GM19395 (cell line): ENCODE data around the gene GRB2.

Experiments
- ATAC-seq: cut with Tn5 transposase; IDR thresholded peaks from one replicate; pipeline ENCODE4 v1.9.1; 2021; ENCODE audit warnings: mild to moderate bottlenecking, moderate library complexity; ENCODE audit not compliant: unreplicated experiment

Gene GRB2

GRCh38 chr17:75414488-75414887, 9.0 kb upstream of the GRB2 start:
- no peak for ATAC-seq

- peak; percentile 67 for ATAC-seq
These were observed 7.2 kb upstream of the GRB2 start for GRCh38 chr17:75412455-75413317.

- no peak for ATAC-seq
These were observed 6.0 kb upstream of the GRB2 start for GRCh38 chr17:75411328-75412067.

GRCh38 chr17:75410141-75410540, 4.7 kb upstream of the GRB2 start:
- ATAC-seq = no peak

DNA sequence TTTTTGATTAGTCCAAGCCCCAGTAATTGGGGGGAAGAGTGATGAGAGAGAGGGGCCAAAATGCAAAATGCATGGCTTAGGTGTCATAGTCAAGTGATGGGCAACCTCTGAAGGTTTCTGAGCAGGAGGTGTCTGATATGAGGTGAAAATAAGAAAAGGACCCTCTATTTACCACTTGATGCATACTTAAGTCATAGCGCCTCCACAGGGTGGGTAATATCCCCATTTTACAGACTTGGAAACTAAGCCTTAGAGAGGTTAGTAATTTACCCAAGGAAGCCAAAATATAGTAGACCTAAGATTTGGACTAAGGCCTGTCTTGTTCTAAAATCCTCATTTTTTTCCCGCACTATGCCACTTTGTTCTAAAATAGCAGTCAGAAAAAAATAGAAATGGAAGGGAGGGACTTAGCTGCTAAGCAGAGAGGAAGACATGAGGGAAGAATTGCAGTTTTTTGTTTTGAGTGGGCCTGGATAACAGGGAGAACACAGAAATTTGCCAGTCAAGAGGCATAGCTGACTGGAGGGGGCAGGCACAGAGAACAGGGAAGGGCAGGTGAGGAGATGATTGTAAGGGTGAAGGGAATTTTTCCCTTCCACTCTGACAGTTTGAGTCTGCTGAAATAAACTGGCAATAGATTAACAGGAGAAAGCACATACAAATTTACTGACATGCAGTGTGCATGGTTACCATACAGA, 2.3 kb upstream of the GRB2 start:
- no peak for ATAC-seq

DNA sequence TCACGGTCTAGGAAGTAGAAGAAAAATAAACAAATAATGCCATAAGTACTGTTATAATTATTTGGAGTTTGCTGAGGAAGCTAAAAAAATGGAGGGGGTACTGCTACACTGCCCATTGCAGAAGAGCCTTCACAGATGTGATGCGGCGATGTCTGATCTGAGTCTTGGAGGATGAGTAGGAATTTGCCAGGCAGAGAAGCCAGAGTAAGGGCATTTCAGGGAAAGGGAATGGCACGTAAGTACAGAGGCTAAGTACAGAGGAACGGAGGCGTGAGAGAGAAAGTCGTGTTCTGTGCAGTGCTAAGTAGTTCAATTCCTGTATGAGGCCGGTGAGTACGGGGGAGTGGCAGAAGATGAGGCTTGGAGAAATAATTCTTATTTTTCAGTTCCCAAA, 741 bp upstream of the GRB2 start:
- ATAC-seq = no peak

DNA sequence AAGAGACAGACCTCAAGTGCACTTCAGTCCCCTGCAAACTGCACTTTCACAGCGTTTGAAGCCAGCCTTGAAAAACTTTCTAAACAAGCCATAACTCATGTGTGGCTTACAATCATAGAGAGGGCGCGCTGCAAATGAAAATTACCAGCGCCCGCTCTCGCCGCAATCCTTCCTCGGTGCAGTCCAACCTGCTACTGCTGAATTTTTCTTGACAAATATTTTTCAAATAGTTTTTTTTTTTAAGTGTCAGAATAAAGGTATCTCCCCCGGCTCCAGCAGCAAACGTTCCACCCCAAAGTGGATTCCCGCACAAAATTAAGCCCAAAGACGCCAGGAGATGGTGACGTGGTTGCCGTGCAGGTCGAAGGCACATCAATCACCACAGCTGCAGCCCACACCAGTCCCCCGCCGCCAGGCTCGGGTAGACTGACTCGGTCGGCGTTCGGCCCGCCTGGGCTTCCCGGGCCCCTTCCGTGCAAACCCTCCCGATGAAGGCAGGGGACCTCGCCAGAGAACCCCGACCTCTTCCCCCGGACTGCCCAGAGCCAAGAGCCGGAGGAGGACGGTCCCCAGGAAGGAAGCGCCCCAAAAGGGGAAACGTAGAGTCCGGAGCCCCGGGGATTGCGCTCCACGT, 630 bp downstream of the GRB2 start:
- peak; percentile 22 for ATAC-seq

DNA sequence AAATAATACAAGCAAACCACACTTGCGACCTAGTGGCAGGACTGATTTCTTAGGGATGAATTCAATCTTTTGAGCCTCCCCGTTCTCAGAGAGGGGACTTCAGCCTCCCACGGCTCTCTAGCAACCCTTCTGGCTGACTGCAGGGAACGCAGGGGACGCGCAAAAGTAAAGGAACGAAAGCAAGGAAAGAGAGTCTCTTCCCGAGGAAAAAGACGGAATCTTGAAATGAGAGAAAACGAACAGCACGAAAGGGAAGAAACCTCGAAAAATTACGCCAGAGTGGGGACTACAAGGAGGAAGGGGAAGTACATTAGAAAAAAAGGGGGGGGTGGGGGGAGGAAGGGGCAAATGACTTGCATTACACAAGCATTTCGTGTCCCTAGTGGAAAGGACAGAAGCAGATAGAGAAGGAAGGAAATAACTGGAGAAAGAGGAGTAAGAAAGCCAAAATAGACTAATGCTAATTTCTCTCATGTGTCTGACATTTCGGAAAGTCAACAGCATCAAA, 1.2 kb downstream of the GRB2 start:
- ATAC-seq = no peak

GRCh38 chr17:75403131-75403530, 2.3 kb downstream of the GRB2 start:
- ATAC-seq = no peak

- ATAC-seq = no peak
These were observed 3.5 kb downstream of the GRB2 start for GRCh38 chr17:75402026-75402425.

DNA sequence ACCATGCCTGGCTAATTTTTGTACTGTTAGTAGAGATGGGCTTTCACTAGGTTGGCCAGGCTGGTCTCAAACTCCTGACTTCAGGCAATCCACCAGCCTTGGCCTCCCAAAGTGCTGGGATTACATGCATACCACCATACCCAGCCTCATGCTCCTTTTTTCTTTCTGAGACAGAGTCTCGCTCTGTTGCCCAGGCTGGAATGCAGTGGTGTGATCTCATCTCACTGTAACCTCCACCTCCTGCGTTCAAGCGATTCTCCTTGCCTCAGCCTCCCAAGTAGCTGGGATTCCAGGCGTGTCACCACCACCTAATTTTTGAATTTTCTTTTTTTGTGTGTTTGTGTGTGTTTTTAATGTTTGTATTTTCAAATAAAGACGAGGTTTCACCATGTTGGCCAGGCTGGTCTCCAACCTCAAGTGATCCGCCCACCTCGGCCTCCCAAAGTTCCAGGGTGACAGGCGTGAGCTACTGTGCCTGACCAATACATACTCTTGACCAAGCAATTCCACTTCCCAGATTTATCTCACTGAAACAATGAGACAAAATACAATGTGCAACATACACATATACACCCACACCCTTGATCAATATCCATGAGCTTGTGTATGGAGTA, 5.0 kb downstream of the GRB2 start:
- ATAC-seq = no peak

DNA sequence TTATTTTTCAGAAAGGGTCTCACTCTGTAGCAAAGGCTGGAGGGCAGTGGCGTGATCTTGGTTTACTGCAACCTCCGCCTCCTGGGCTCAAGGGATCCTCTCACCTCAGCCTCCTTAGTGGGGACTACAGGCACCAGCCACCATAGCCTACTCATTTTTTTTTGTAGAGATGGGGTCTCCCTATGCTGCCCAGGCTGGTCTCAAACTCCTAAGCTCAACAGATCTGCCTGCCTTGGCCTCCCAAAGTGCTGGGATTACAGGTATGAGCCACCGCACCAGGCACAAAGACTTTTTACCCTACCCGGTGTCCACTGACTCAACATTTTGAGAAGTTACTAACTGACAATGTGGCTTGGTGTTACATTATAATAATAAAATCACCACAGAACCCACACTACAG, 7.2 kb downstream of the GRB2 start:
- ATAC-seq = no peak

DNA sequence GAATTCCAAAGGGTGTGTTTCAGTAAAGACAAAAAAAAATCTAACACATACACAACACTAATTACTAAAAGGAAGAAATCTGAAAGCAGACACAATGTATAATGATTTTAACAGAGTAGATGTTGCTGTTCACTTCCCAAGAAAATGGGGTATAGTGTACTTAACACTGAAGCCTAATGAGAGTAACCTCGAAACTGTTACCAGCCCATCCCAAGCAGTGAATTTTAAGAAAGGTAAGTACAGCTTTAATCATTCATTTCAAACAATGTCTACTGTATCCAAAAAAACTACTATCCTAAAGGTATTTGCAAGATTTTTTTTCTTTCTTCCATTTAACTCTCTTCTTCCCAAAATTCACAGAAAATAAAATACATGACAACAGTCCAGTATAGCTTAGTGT, 8.3 kb downstream of the GRB2 start:
- no peak for ATAC-seq

DNA sequence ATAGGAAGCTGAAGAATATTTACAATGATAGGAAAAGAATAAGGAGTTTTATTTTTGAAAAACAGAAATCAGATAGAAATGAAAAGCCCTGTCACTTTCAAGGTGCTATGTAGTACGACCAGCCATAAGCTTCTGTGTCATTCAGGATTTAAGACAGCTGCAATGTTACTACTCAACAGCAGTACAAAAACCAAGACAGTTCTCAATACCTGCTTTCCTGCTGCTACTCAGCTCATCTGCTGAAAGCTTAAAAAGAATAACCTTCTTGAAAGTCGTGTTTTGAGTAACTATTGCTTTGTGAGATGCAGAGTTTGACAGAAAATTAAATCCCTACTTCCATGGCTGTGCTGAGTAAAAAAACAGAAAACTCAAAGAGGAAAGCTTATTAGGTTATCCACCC, 8.7 kb downstream of the GRB2 start:
- no peak for ATAC-seq

DNA sequence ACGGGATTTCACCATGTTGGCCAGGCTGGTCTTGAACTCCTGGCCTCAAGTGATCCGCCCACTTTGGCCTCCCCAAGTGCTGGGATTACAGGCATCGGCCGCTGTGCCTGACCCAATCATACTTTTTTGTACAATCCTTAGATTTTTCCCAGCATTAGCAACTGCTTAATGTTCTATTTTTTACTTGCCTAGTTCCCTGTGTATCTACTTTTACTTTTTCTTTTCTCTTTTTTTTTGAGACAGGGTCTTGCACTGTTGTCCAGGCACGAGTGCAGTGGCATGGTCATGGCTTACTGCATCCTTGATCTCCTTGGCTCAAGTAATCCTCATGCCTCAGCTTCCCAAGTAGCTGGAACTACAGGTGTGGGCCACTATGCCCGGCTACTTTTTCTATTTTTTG, 9.5 kb downstream of the GRB2 start:
- no peak for ATAC-seq

- no peak for ATAC-seq
These were observed 11.1 kb downstream of the GRB2 start for GRCh38 chr17:75394332-75394918.

- ATAC-seq = no peak
These were observed 11.8 kb downstream of the GRB2 start for GRCh38 chr17:75393523-75394331.

GRCh38 chr17:75392559-75392958, 12.9 kb downstream of the GRB2 start:
- no peak for ATAC-seq

GRCh38 chr17:75390982-75391381, 14.5 kb downstream of the GRB2 start:
- no peak for ATAC-seq
